KMS-11 (cell line): Measurements from ENCODE around the gene ZNF71.

ENCODE experiments used
- H2AFZ ChIP-seq: fragments of 200-600 bp; sonication (generic); 2 replicates; pipeline ENCODE4 v1.6.1; 2016; ENCODE audit warnings: antibody characterized with exemption, mixed run types, low read depth
- H3K27ac ChIP-seq: fragments of 200-600 bp; sonication (generic); 2 replicates; pipeline ENCODE4 v1.6.1; 2016; ENCODE audit warnings: mild to moderate bottlenecking, mixed run types
- H3K27me3 ChIP-seq: fragments of 200-600 bp; sonication (generic); 2 replicates; pipeline ENCODE4 v1.6.1; 2017; ENCODE audit warnings: mild to moderate bottlenecking, low read depth, mixed run types, moderate library complexity; ENCODE audit not compliant: insufficient read depth
- H3K36me3 ChIP-seq: fragments of 200-600 bp; sonication (generic); 2 replicates; pipeline ENCODE4 v1.6.1; 2017; ENCODE audit warnings: mild to moderate bottlenecking, mixed run types; ENCODE audit not compliant: insufficient read depth
- H3K4me1 ChIP-seq: fragments of 200-600 bp; sonication (generic); 2 replicates; pipeline ENCODE4 v1.6.1; 2016; ENCODE audit warnings: mild to moderate bottlenecking, low read depth, mixed run types; ENCODE audit not compliant: poor library complexity, severe bottlenecking
- H3K4me2 ChIP-seq: fragments of 200-600 bp; sonication (generic); 2 replicates; pipeline ENCODE4 v1.7.0; 2016; ENCODE audit warnings: mild to moderate bottlenecking, mixed run types
- H3K4me3 ChIP-seq: fragments of 200-600 bp; sonication (generic); IDR thresholded peaks from 2 replicates; pipeline ENCODE4 v1.6.1; 2017; ENCODE audit warnings: low read depth, low read length, mixed read lengths; ENCODE audit not compliant: insufficient read depth
- H3K79me2 ChIP-seq: fragments of 200-600 bp; sonication (generic); 2 replicates; pipeline ENCODE4 v1.6.1; 2016; ENCODE audit warnings: low read depth, mixed run types; ENCODE audit not compliant: insufficient read depth
- H3K9ac ChIP-seq: fragments of 200-600 bp; sonication (generic); 2 replicates; pipeline ENCODE4 v1.6.1; 2016; ENCODE audit warnings: mild to moderate bottlenecking, mixed run types
- H4K20me1 ChIP-seq: fragments of 200-600 bp; sonication (generic); 2 replicates; pipeline ENCODE4 v1.6.1; 2016; ENCODE audit warnings: mild to moderate bottlenecking, mixed run types; ENCODE audit not compliant: insufficient read depth
- CTCF ChIP-seq: fragments of 200-600 bp; sonication (generic); conservative IDR thresholded peaks from 2 replicates; pipeline ENCODE4 v1.6.1; 2017; ENCODE audit warnings: low read depth, mild to moderate bottlenecking, antibody characterized with exemption, low read length, moderate library complexity, mixed read lengths

ZNF71 gene

GRCh38 chr19:56597696-56598095 lies 2.6 kb downstream of the ZNF71 start:
- H3K4me3 ChIP-seq = no peak overlapping the region
- no peaks in the 10 kb centered on the region for H4K20me1 ChIP-seq
- H3K27me3 ChIP-seq = no peaks in the 10 kb centered on the region
- no peaks in the 10 kb centered on the region for H3K4me1 ChIP-seq
- H3K27ac ChIP-seq = no peak overlapping the region
- H3K4me2 ChIP-seq = no peak overlapping the region
- no peak overlapping the region for H2AFZ ChIP-seq
- H3K36me3 ChIP-seq = no peaks in the 10 kb centered on the region; the same call in 1 of the 2 replicates
- no peak for TF ChIP-seq CTCF
- H3K79me2 ChIP-seq = peaks cover 5% of the 10 kb centered on the region; the same call in 1 of the 2 replicates
- no peak overlapping the region for H3K9ac ChIP-seq

- H3K4me1 ChIP-seq = no peaks in the 10 kb centered on the region
- no peak for TF ChIP-seq CTCF
- H2AFZ ChIP-seq = no peak overlapping the region
Measured at GRCh38 chr19:56601375-56601774, 6.3 kb downstream of the ZNF71 start.

GRCh38 chr19:56603829-56604228 lies 8.7 kb downstream of the ZNF71 start:
- no peaks in the 10 kb centered on the region; the same call in 1 of the 2 replicates for H3K79me2 ChIP-seq

More at GRCh38 chr19:56601375-56601774, 6.3 kb downstream of the ZNF71 start:
- no peak overlapping the region for H3K4me2 ChIP-seq
- no peak overlapping the region for H3K4me3 ChIP-seq
- no peak overlapping the region for H3K27ac ChIP-seq
- peaks cover 2% of the 10 kb centered on the region; the same call in 1 of the 2 replicates for H3K79me2 ChIP-seq
- H3K9ac ChIP-seq = no peak overlapping the region
- H3K27me3 ChIP-seq = no peaks in the 10 kb centered on the region
- no peaks in the 10 kb centered on the region; the same call in 1 of the 2 replicates for H3K36me3 ChIP-seq
- H4K20me1 ChIP-seq = no peaks in the 10 kb centered on the region

GRCh38 chr19:56608274-56608964 lies 13.3 kb downstream of the ZNF71 start:
- Histone ChIP-seq H3K79me2 (no peaks in the 10 kb centered on the region; the same call in 1 of the 2 replicates), H2AFZ (no peak overlapping the region)
- no peak for TF ChIP-seq CTCF

More at GRCh38 chr19:56603829-56604228, 8.7 kb downstream of the ZNF71 start:
- Histone ChIP-seq H2AFZ (no peak overlapping the region), H4K20me1 (no peaks in the 10 kb centered on the region), H3K4me3 (no peak overlapping the region), H3K9ac (no peak overlapping the region), H3K27me3 (no peaks in the 10 kb centered on the region), H3K36me3 (no peaks in the 10 kb centered on the region; the same call in 1 of the 2 replicates), H3K4me1 (no peaks in the 10 kb centered on the region), H3K27ac (no peak overlapping the region), H3K4me2 (no peak overlapping the region)
- TF ChIP-seq CTCF = no peak

More at GRCh38 chr19:56608274-56608964, 13.3 kb downstream of the ZNF71 start:
- no peak overlapping the region for H3K4me3 ChIP-seq
- H3K9ac ChIP-seq = no peak overlapping the region
- H4K20me1 ChIP-seq = no peaks in the 10 kb centered on the region
- no peaks in the 10 kb centered on the region for H3K4me1 ChIP-seq
- H3K27ac ChIP-seq = no peak overlapping the region
- no peaks in the 10 kb centered on the region for H3K36me3 ChIP-seq
- H3K4me2 ChIP-seq = no peak overlapping the region
- no peaks in the 10 kb centered on the region for H3K27me3 ChIP-seq
